ENCODE data around the gene PLA2G4E. TPM values are rescaled to one million over a fixed set of nuclear protein-coding genes. Genes with fewer than 3 reads are reported as not detected.

PLA2G4E gene
- total and polyA plus RNA-seq, 2 of the 13 experiments (the other 11 are each of a cell fraction or from before 2014, with no cell fraction given): not detected

- TF ChIP-seq ZNF543 (CRISPR knock-in tag; IDR thresholded peaks at IDR 0.05) (no peak), STAG1 (CRISPR knock-in tag; IDR thresholded peaks at IDR 0.05) (no peak), ARID3A (IDR thresholded peaks at IDR 0.05; ENCODE audit: low read depth, low read length) (no peak), KMT2B (CRISPR knock-in tag; IDR thresholded peaks at IDR 0.05) (no peak), DPF2 (CRISPR knock-in tag; IDR thresholded peaks at IDR 0.05; ENCODE audit: borderline replicate concordance, low read depth) (no peak), ZNF350 (CRISPR knock-in tag; IDR thresholded peaks at IDR 0.05; ENCODE audit: borderline replicate concordance, low read depth) (no peak), ZNF567 (CRISPR knock-in tag; IDR thresholded peaks at IDR 0.05; ENCODE audit: borderline replicate concordance) (no peak), REXO4 (CRISPR knock-in tag; IDR thresholded peaks at IDR 0.05; ENCODE audit: borderline replicate concordance) (no peak), CTCF (CRISPR knock-in tag; IDR thresholded peaks at IDR 0.05) (no peak)
Observed at GRCh38 chr15:42024303-42024702, 3.5 kb upstream of the PLA2G4E start (continued).

GRCh38 chr15:42021593-42021992 is 751 bp upstream of the PLA2G4E start:
- intact Hi-C loops (cut with micrococcal nuclease; ENCODE audit: unreplicated experiment): no loop called here
- no peak overlapping the region for H2AFZ ChIP-seq (ENCODE audit: low read length)
- CTCF ChIA-PET (ENCODE audit: low intra/inter-chr PET ratio, low total read pairs): no interaction called here
- H4K20me1 ChIP-seq (ENCODE audit: insufficient read depth, low read length): no peaks in the 10 kb centered on the region
- H3K4me1 ChIP-seq (ENCODE audit: insufficient read depth, low read length): peaks cover 10% of the 10 kb centered on the region
- no peaks in the 10 kb centered on the region for H3K79me2 ChIP-seq (ENCODE audit: insufficient read depth, low read length)
- 12% methylated on average over 3 of the region's 5 CpGs for WGBS (ENCODE audit: low lambda C conversion rate)
- FAIRE-seq (no peak), DNase-seq (ENCODE audit: low spot score) (no peak), ATAC-seq (no peak)
- H3K4me2 ChIP-seq (ENCODE audit: low read depth, low read length): no peak overlapping the region
- no peak overlapping the region for H3K4me3 ChIP-seq (replicated peaks in 1 of 3; ENCODE audit: insufficient read depth in 1 of 3, low read depth in 2 of 3, low read length in 3 of 3)
- no peaks in the 10 kb centered on the region for H3K9me3 ChIP-seq (ENCODE audit: low read length)
- in situ Hi-C loops (cut with HindIII; ENCODE audit: extremely low pct_ligation_motif_present, low pct_unique_long_range_greater_than_20kb): no loop called here
- no peak overlapping the region for H3K9ac ChIP-seq (ENCODE audit: insufficient read depth, low read depth, low read length)
- H3K36me3 ChIP-seq (replicated peaks in 1 of 2; ENCODE audit: control insufficient read depth in 1 of 2, insufficient read depth in 2 of 2, low read length in 2 of 2): no peaks in the 10 kb centered on the region
- BruUV-seq (replicated peaks): no TSS peak
- TF ChIP-seq REL (CRISPR knock-in tag; conservative IDR thresholded peaks at IDR 0.05) (no peak), UBTF (CRISPR knock-in tag; IDR thresholded peaks at IDR 0.05) (no peak), ZNF792 (CRISPR knock-in tag; IDR thresholded peaks at IDR 0.05) (no peak), MIER2 (CRISPR knock-in tag; IDR thresholded peaks at IDR 0.05) (no peak), DMTF1 (CRISPR knock-in tag; IDR thresholded peaks at IDR 0.05) (no peak)
- H3K27me3 ChIP-seq (ENCODE audit: control insufficient read depth in 1 of 2, insufficient read depth in 2 of 2, low read length in 2 of 2): peaks cover 0 to 9% of the 10 kb centered on the region in 2 experiments; a peak in 3 of 5 replicates
- no peak overlapping the region for H3K27ac ChIP-seq (ENCODE audit: extremely low read length, insufficient read depth, low read length)
- POLR2A ChIA-PET: no interaction called here

All from HepG2 (cell line).